GM12801 (cell line): ENCODE measurements around the gene RBP5.

Experiments used
- TF ChIP-seq, protein P1 (sequence below): IDR thresholded peaks from one replicate; pipeline ENCODE4 v1.5.1; 2011; ENCODE audit warnings: control low read depth; ENCODE audit not compliant: insufficient read length; ENCODE audit errors: extremely low read depth

Gene RBP5

DNA sequence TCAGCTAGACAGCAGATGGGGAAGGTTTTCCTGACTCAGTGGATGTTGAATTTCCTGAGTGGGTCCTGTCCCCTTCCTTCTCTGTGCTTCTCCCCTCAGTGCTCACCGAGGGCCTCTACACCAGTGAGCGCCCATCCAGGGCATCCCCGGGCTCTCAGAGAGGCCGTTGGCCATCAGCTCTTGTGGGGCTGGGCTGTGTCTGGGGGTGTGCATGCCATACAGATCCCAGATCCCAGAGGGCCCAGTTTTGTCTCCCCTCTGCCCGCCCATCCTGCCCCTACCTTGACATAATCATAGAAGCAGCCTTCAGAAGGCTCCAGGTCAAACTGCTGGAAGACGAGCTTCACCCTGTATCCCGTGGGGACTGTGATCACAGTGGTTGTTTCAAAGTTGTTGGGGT, 37.5 kb downstream of the RBP5 start:
- TF ChIP-seq, protein P1, sequence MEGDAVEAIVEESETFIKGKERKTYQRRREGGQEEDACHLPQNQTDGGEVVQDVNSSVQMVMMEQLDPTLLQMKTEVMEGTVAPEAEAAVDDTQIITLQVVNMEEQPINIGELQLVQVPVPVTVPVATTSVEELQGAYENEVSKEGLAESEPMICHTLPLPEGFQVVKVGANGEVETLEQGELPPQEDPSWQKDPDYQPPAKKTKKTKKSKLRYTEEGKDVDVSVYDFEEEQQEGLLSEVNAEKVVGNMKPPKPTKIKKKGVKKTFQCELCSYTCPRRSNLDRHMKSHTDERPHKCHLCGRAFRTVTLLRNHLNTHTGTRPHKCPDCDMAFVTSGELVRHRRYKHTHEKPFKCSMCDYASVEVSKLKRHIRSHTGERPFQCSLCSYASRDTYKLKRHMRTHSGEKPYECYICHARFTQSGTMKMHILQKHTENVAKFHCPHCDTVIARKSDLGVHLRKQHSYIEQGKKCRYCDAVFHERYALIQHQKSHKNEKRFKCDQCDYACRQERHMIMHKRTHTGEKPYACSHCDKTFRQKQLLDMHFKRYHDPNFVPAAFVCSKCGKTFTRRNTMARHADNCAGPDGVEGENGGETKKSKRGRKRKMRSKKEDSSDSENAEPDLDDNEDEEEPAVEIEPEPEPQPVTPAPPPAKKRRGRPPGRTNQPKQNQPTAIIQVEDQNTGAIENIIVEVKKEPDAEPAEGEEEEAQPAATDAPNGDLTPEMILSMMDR: no peak

DNA sequence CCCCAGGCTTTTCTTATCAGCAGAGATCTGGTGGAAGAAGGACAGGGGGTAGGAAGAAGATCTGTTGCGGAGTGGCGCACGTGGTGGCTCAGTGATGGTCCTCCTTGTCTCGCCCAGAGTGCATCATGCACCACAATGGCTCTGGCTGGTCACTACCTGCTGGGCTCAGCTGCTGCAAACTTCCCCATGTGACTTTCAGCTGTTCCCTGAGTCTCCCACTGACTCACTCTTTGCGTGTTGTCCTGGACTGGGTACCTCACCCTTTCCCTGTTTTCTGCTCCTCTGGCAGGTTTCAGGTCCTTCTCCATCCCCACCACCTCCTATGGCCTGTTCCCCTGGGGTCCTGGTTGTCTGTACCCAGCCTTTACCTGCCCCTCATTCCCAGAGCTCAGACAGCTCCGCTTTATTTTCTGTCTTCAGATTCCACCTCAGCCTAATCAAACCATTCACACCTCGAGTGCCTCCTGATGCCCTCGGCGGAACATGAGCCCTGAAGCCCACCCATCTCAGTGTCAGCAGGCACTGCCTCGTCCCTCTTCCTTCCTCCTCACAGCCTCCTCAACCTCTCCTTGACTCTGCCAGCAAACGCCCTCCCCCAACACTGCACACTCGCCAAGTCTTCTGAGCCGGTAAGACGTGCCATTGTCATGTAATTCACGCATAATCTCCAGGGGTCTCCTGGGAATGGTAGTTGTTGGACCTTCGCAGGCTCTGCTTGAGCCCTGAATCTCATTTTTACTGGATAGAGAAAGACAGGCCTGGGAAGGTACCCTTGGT, 38.3 kb downstream of the RBP5 start:
- TF ChIP-seq, protein P1: no peak

DNA sequence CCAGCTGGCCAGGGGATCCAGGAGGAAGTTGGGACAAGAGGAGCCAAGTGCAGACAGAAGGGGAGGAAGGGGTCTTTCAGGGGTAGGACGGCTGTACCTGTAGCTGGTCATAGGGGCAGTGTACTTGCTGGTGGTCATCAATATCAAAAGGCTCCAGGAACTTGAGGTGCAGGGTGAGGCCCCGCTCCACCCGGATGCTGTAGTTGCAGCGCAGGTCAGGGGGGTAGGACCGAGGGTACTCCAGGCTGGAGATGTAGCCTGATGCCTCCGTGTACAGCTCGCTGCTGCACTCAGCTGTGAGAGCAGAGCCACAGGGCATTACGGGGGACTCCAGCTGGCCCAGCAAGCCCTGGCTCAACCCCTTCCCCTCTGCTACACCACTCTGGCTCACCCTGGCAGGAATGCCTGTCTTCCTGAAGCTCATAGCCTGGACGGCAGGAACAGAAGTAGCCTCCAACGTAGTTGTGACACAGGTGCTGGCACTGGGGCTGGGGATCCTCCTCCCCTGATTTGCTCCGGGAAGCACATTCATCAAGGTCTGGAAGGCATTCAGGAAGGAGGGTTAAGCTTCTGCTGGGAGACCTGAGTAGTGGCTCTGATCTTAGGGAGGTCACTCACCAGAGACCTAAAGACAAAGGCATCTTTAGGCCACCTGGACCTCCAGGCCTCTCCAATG, 39.4 kb downstream of the RBP5 start:
- TF ChIP-seq, protein P1: no peak

DNA sequence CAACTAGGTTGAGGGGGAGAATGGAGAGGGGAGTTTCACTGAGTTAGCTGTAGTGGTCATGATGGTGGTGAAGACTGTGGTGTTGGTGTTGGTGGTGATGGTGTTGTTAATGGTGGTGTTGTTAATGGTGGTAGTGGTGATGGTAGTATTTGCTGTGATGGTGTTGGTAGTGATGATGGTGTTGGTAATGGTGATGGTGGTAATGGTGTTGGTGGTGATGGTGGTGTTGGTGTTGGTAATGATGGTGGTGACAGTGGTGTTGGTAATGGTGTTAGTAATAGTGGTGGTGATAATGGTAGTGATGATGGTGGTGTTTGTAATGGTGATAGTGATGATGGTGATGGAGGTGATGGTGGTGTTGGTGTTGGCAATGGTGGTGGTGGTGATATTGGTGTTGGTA, 45.6 kb downstream of the RBP5 start:
- TF ChIP-seq, protein P1: no peak

DNA sequence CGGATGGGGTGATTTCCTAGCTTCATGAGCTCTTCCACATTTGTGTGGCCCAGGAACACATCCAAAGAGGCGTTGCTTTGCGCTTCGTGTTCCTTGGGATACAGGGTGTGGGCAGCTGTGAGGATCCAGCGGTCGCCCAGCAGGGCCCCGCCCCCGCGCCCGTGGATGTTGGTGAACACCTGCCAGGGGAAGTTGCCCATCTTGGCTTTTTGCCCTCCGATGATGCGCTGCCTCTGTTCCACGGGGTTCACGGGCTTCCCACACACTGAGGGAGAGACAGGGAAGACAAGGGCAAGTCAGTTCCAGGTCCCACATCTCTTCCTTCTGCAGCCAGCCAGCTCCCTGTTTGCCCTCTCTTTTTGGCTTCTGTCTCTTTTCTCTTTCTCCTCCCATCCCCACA, 47.7 kb downstream of the RBP5 start:
- TF ChIP-seq, protein P1: no peak

DNA sequence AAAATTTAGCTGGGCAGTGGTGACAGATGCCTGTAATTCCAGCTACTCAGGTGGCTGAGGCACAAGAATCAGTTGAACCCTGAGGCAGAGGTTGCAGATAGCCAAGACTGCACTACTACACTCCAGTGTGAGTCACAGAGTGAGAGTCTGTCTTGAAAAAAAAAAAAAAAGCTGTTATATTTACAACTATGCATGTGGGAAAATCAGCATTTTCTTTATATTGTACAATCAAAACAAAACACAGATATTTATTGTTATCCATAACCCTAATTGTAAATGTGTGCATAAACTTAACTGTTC, 48.9 kb downstream of the RBP5 start:
- TF ChIP-seq, protein P1: no peak

DNA sequence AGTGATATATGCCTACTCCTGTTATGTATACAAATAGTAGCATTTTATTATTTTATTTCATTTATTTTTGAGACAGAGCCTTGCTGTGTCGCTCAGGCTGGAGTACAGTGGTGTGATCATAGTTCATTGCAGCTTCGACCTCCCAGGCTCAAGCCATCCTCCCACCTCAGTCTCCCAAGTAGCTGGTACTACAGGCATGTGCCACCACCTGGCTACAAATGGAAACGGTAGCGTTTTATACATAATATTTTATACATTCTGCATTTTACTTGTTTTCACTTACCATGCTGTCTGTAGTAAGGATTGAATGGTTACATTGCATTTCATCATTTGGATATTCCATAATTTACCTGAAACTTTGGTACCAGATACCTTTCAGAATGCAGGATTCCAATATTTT, 50.5 kb downstream of the RBP5 start:
- TF ChIP-seq, protein P1: no peak
